HepG2 (cell line): Measurements from ENCODE around the gene PSRC1. TPM values are rescaled to one million over a fixed set of nuclear protein-coding genes. Genes with fewer than 3 reads are reported as not detected.

Experiments
- ATAC-seq: fragments of 200-7000 bp; cut with Tn5 transposase; 3 replicates; pipeline ENCODE4 v1.9.1; 2020; ENCODE audit warnings: mild to moderate bottlenecking, moderate library complexity
- BruUV-seq: library from RNA; stranded (reverse); fragments of 400-500 nt; replicated peaks from 2 replicates; lab custom pipeline; 2021; lab: Mats Ljungman, UMichigan
- CTCF ChIA-PET: fragments of 300-600 bp; formaldehyde crosslinking; extraction: SDS; loops from one replicate; lab custom pipeline; 2021; ENCODE audit warnings: low total read pairs, inconsistent platforms, low intra/inter-chr PET ratio; lab: Yijun Ruan, JAX
- POLR2A ChIA-PET: fragments of 350-600 bp; sonication (Branson Sonifier 250); formaldehyde crosslinking; loops from one replicate; lab custom pipeline; 2020; ENCODE audit warnings: antibody characterized with exemption, inconsistent platforms; lab: Yijun Ruan, JAX
- DNase-seq: peaks from one replicate; pipeline ENCODE4 v3.0.0-alpha.2; 2015; ENCODE audit warnings: low spot score
- FAIRE-seq: peaks from 3 replicates; lab custom pipeline; 2011; peaks lifted over from hg19 to GRCh38; lab: Jason Lieb, UNC
- H2AFZ ChIP-seq: one replicate; pipeline ENCODE4 v1.6.1; 2011; ENCODE audit warnings: low read length, inconsistent platforms
- H3K27ac ChIP-seq: fragments of 300-600 bp; 3 replicates; pipeline ENCODE4 v1.8.0; 2011; ENCODE audit warnings: mixed run types, mild to moderate bottlenecking, mixed read lengths, low read length, inconsistent platforms; ENCODE audit not compliant: insufficient read depth; ENCODE audit errors: extremely low read length
- H3K27me3 ChIP-seq, 2 experiments: fragments of 200-600 bp in 1 of 2; 2 replicates in 1 of 2; 3 replicates in 1 of 2; pipeline versions ENCODE4 v1.6.0 to v1.8.0; 2011; ENCODE audit warnings: low read length in 2 of 2, mild to moderate bottlenecking in 2 of 2, moderate library complexity in 2 of 2, inconsistent platforms in 1 of 2; ENCODE audit not compliant: insufficient read depth in 2 of 2, control insufficient read depth in 1 of 2
- H3K36me3 ChIP-seq, 2 experiments: fragments of 200-600 bp in 1 of 2; replicated peaks in 1 of 2; 2 replicates in 1 of 2; 3 replicates in 1 of 2; pipeline versions ENCODE4 v1.5.1 to v1.8.0; 2011; ENCODE audit warnings: low read length in 2 of 2, inconsistent platforms in 1 of 2; ENCODE audit not compliant: insufficient read depth in 2 of 2, control insufficient read depth in 1 of 2
- H3K4me1 ChIP-seq: 2 replicates; pipeline ENCODE4 v1.5.1; 2012; ENCODE audit warnings: low read length, inconsistent platforms; ENCODE audit not compliant: insufficient read depth
- H3K4me2 ChIP-seq: 2 replicates; pipeline ENCODE4 v1.6.0; 2011; ENCODE audit warnings: low read depth, low read length, inconsistent platforms
- H3K4me3 ChIP-seq, 3 experiments: fragments of 200-600 bp in 1 of 3; sonication (generic), shearing (Covaris generic) in 1 of 3; replicated peaks in 1 of 3; 2 replicates each; pipeline ENCODE4 v1.5.1; 2011 to 2016; ENCODE audit warnings: low read length in 3 of 3, inconsistent platforms in 2 of 3, low read depth in 2 of 3, mild to moderate bottlenecking in 2 of 3, control low read depth in 1 of 3, mixed read lengths in 1 of 3; ENCODE audit not compliant: insufficient read depth in 1 of 3
- H3K79me2 ChIP-seq: one replicate; pipeline ENCODE4 v1.6.1; 2011; ENCODE audit warnings: low read length, inconsistent platforms; ENCODE audit not compliant: insufficient read depth
- H3K9ac ChIP-seq: 2 replicates; pipeline ENCODE4 v1.6.0; 2011; ENCODE audit warnings: mild to moderate bottlenecking, low read depth, low read length, inconsistent platforms; ENCODE audit not compliant: insufficient read depth
- H3K9me3 ChIP-seq: 2 replicates; pipeline ENCODE4 v1.5.1; 2012; ENCODE audit warnings: mild to moderate bottlenecking, low read length
- H4K20me1 ChIP-seq: 2 replicates; pipeline ENCODE4 v1.6.0; 2011; ENCODE audit warnings: inconsistent platforms, mild to moderate bottlenecking, low read length, moderate library complexity; ENCODE audit not compliant: insufficient read depth
- CC2D1A ChIP-seq: sonication (generic); formaldehyde crosslinking; IDR thresholded peaks from 2 replicates; pipeline ENCODE4 v1.8.1; 2023; ENCODE audit warnings: mild to moderate bottlenecking, missing genetic modification reagents
- EP300 ChIP-seq, 3 experiments: sonication (generic) in 1 of 3; formaldehyde crosslinking in 1 of 3; IDR thresholded peaks; 2 replicates each; pipeline versions ENCODE4 v1.5.1 to v1.6.1; 2011 to 2020; ENCODE audit warnings: low read depth in 2 of 3, low read length in 2 of 3, borderline replicate concordance in 1 of 3, improper control_type of control experiment in 1 of 3, mild to moderate bottlenecking in 1 of 3, missing genetic modification reagents in 1 of 3, moderate library complexity in 1 of 3
- GTF2F1 ChIP-seq: fragments of 150-350 bp; IDR thresholded peaks from 2 replicates; pipeline ENCODE4 v1.6.1; 2014; ENCODE audit warnings: low read length
- KDM1A ChIP-seq: IDR thresholded peaks from 2 replicates; pipeline ENCODE4 v1.6.1; 2016; ENCODE audit warnings: missing compliant biosample characterization
- NONO ChIP-seq, 2 experiments: fragments of 450-650 bp in 1 of 2; sonication (generic) in 1 of 2; formaldehyde crosslinking in 1 of 2; IDR thresholded peaks in 1 of 2; conservative IDR thresholded peaks in 1 of 2; 2 replicates each; pipeline versions ENCODE4 v1.6.1 to v1.8.0; 2017 to 2022; ENCODE audit warnings: mild to moderate bottlenecking in 1 of 2, missing genetic modification reagents in 1 of 2, moderate library complexity in 1 of 2
- RFX1 ChIP-seq: fragments of 450-650 bp; IDR thresholded peaks from 2 replicates; pipeline ENCODE4 v1.6.1; 2017
- SMAD9 ChIP-seq: sonication (generic); formaldehyde crosslinking; IDR thresholded peaks from 2 replicates; pipeline ENCODE4 v1.5.1; 2020; ENCODE audit warnings: mild to moderate bottlenecking, missing genetic modification reagents
- SRF ChIP-seq: IDR thresholded peaks from 2 replicates; pipeline ENCODE4 v1.6.1; 2011; ENCODE audit warnings: mild to moderate bottlenecking, low read depth, low read length, moderate library complexity
- TMF1 ChIP-seq: sonication (generic); formaldehyde crosslinking; IDR thresholded peaks from 2 replicates; pipeline ENCODE4 v1.8.1; 2022; ENCODE audit warnings: low read depth, missing genetic modification reagents
- ZNF224 ChIP-seq: sonication (generic); formaldehyde crosslinking; IDR thresholded peaks from 2 replicates; pipeline ENCODE4 v1.5.0; 2020; ENCODE audit warnings: mild to moderate bottlenecking, missing genetic modification reagents
- ZNF432 ChIP-seq: sonication (generic); formaldehyde crosslinking; IDR thresholded peaks from 2 replicates; pipeline ENCODE4 v1.5.0; 2020; ENCODE audit warnings: missing genetic modification reagents, mild to moderate bottlenecking, borderline replicate concordance
- ZNF501 ChIP-seq: sonication (generic); formaldehyde crosslinking; IDR thresholded peaks from 2 replicates; pipeline ENCODE4 v1.5.1; 2020; ENCODE audit warnings: mild to moderate bottlenecking, moderate library complexity, missing genetic modification reagents
- ZNF557 ChIP-seq: sonication (generic); formaldehyde crosslinking; IDR thresholded peaks from 2 replicates; pipeline ENCODE4 v1.4.0; 2020; ENCODE audit warnings: missing genetic modification reagents
- ZNF577 ChIP-seq: sonication (generic); formaldehyde crosslinking; IDR thresholded peaks from 2 replicates; pipeline ENCODE4 v1.4.0; 2020; ENCODE audit warnings: mild to moderate bottlenecking, low read depth, missing genetic modification reagents, borderline replicate concordance
- WGBS: methylation state at CpG from one replicate; pipeline ENCODE4 v1.1.6; 2017; ENCODE audit warnings: low lambda C conversion rate; 5-methylcytosine and 5-hydroxymethylcytosine counted together
- in situ Hi-C: cut with HindIII; loops from 2 replicates; pipeline ENCODE4 v1.10.0; 2017; ENCODE audit warnings: low pct_unique_long_range_greater_than_20kb; ENCODE audit not compliant: extremely low pct_ligation_motif_present
- intact Hi-C: fragments of 100-400 bp; cut with micrococcal nuclease; formaldehyde crosslinking; loops from one replicate; pipeline ENCODE4 v1.10.0; 2022; ENCODE audit not compliant: unreplicated experiment
- polyA plus RNA-seq, 8 experiments: library from polyadenylated mRNA; depleted of rRNA in 3 of 8; stranded (reverse) in 7 of 8; unstranded in 1 of 8; fragments of >200 nt; fragmentation: Illumina TruSeq in 4 of 8; extraction: Trizol in 4 of 8; gene quantifications; 2 replicates each; pipeline versions ENCODE4 v1.2.1 to v1.2.3, GENCODE V29; 2011 to 2016; ENCODE audit warnings: low read depth in 4 of 8, missing spikeins in 1 of 8, mixed read lengths in 1 of 8; ENCODE audit not compliant: insufficient read depth in 1 of 8
- total RNA-seq, 5 experiments: library from RNA; depleted of rRNA; stranded (reverse); fragments of >200 nt; fragmentation: Illumina TruSeq; extraction: Trizol; gene quantifications; 2 replicates each; pipeline ENCODE4 v1.2.3, GENCODE V29; 2016; ENCODE audit warnings: low read depth in 1 of 5
- TF ChIP-seq, protein P1 (sequence below): sonication (generic); formaldehyde crosslinking; IDR thresholded peaks from 2 replicates; pipeline ENCODE4 v1.9.0; 2022; ENCODE audit warnings: missing genetic modification reagents, mild to moderate bottlenecking, borderline replicate concordance
- TF ChIP-seq, protein P2 (sequence below): sonication (generic); formaldehyde crosslinking; IDR thresholded peaks from 2 replicates; pipeline ENCODE4 v1.5.1; 2020; ENCODE audit warnings: missing genetic modification reagents, mild to moderate bottlenecking, borderline replicate concordance
- TF ChIP-seq, protein P3 (sequence below): sonication (generic); formaldehyde crosslinking; IDR thresholded peaks from 2 replicates; pipeline ENCODE4 v1.9.0; 2021; ENCODE audit warnings: missing genetic modification reagents, borderline replicate concordance

PSRC1 gene
- total and polyA plus RNA-seq, 2 of the 13 experiments (the other 11 are each of a cell fraction or from before 2014, with no cell fraction given): 28.6 to 30.3 TPM

DNA sequence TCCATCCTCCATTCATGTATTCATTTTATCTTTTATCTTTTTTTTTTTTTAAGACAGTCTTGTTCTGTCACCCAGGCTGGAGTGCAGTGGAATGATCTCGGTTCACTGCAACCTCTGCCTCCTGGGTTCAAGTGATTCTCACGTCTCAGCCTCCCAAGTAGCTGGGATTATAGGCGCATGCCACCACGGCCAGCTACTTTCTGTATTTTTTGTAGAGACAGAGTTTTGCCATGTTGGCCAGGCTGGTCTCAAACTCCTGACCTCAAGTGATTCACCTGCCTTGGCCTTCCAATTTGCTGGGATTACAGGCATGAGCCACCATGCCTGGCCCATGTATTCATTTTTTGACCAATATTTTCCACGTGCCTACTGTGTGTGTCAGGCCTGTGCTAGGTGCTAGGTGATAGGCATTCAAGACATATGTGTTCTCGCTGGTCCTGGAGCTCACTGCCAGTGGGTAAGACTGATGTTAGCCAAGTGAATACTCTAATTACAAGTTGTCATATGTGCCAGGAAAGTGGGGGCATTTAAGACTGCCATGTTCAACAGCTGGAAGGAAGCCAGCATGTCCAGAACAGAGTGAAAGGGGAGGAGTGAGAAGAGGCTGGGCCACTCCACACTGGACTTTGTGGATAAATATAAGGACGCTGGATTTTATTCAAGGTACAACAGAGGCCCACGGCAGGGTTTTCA is 38.9 kb downstream of the PSRC1 start (continued):
- no peak for TF ChIP-seq ZNF224 (CRISPR knock-in tag)
- no peak for TF ChIP-seq CC2D1A (CRISPR knock-in tag)
- TF ChIP-seq, protein P1, sequence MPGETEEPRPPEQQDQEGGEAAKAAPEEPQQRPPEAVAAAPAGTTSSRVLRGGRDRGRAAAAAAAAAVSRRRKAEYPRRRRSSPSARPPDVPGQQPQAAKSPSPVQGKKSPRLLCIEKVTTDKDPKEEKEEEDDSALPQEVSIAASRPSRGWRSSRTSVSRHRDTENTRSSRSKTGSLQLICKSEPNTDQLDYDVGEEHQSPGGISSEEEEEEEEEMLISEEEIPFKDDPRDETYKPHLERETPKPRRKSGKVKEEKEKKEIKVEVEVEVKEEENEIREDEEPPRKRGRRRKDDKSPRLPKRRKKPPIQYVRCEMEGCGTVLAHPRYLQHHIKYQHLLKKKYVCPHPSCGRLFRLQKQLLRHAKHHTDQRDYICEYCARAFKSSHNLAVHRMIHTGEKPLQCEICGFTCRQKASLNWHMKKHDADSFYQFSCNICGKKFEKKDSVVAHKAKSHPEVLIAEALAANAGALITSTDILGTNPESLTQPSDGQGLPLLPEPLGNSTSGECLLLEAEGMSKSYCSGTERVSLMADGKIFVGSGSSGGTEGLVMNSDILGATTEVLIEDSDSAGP: no peak
- TF ChIP-seq ZNF501 (CRISPR knock-in tag): no peak
- no peak for TF ChIP-seq SMAD9 (CRISPR knock-in tag)
- no peak for TF ChIP-seq NONO (IDR thresholded peaks at IDR 0.05)
- TF ChIP-seq NONO (CRISPR knock-in tag; conservative IDR thresholded peaks at IDR 0.05): no peak
- no peak for TF ChIP-seq TMF1 (CRISPR knock-in tag)

DNA sequence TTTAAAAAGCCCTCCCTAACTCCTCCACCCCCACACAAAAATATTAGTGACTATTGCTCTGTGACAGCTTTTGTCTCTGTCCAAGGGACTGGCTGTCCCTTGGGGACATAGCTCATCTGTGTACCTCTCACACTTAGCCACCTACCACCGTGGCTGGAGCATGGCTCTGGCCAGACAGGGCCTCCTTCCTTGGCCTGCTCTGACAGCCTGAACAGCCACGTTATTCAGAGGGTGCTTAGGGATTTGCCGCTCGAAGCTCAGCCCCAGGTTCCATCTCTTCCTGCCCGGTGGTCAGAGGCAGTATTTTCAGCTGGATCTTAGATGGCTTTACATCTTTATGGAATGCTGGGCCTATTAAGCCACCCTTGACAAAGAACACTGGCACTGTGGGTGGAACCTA is 39.7 kb downstream of the PSRC1 start:
- FAIRE-seq (no peak), DNase-seq (no peak), ATAC-seq (peak; percentile 3; the same call in 2 of the 3 replicates)
- POLR2A ChIA-PET: interaction anchor here (1.0 kb wide), 1 partner anchor 11 kb away, joined by 3 read pairs; no protein-coding TSS in a partner anchor
- no peaks in the 10 kb centered on the region; the same call in 1 of the 2 replicates for H4K20me1 ChIP-seq
- H3K4me2 ChIP-seq: no peak overlapping the region
- no peaks in the 10 kb centered on the region for H3K79me2 ChIP-seq
- H3K4me3 ChIP-seq: no peak overlapping the region
- H3K36me3 ChIP-seq: peaks cover 0 to 10% of the 10 kb centered on the region in 2 experiments; a peak in 3 of 5 replicates
- intact Hi-C loops (no loop called here), in situ Hi-C loops (no loop called here)
- no peak overlapping the region for H3K27ac ChIP-seq
- WGBS: 0% methylated on average over 1 of the region's 5 CpGs
- H3K9me3 ChIP-seq: no peaks in the 10 kb centered on the region
- CTCF ChIA-PET: no interaction called here
- H2AFZ ChIP-seq: no peak overlapping the region
- H3K9ac ChIP-seq: no peak overlapping the region
- BruUV-seq: no TSS peak
- H3K27me3 ChIP-seq: peaks cover 4 to 24% of the 10 kb centered on the region in 2 experiments; a peak in 4 of 5 replicates
- peaks cover 41% of the 10 kb centered on the region for H3K4me1 ChIP-seq
- TF ChIP-seq SRF (no peak), ZNF577 (CRISPR knock-in tag) (no peak), KDM1A (no peak), ZNF432 (CRISPR knock-in tag) (no peak), EP300 (IDR thresholded peaks at IDR 0.05; ENCODE audit: low read depth in 2 of 2, low read length in 2 of 2) (no peak), EP300 (CRISPR knock-in tag; IDR thresholded peaks at IDR 0.05; ENCODE audit: borderline replicate concordance) (no peak), GTF2F1 (no peak), ZNF557 (CRISPR knock-in tag) (no peak), RFX1 (no peak)
- TF ChIP-seq, protein P2, sequence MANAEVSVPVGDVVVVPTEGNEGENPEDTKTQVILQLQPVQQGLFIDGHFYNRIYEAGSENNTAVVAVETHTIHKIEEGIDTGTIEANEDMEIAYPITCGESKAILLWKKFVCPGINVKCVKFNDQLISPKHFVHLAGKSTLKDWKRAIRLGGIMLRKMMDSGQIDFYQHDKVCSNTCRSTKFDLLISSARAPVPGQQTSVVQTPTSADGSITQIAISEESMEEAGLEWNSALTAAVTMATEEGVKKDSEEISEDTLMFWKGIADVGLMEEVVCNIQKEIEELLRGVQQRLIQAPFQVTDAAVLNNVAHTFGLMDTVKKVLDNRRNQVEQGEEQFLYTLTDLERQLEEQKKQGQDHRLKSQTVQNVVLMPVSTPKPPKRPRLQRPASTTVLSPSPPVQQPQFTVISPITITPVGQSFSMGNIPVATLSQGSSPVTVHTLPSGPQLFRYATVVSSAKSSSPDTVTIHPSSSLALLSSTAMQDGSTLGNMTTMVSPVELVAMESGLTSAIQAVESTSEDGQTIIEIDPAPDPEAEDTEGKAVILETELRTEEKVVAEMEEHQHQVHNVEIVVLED (CRISPR knock-in tag): no peak
- TF ChIP-seq, protein P3, sequence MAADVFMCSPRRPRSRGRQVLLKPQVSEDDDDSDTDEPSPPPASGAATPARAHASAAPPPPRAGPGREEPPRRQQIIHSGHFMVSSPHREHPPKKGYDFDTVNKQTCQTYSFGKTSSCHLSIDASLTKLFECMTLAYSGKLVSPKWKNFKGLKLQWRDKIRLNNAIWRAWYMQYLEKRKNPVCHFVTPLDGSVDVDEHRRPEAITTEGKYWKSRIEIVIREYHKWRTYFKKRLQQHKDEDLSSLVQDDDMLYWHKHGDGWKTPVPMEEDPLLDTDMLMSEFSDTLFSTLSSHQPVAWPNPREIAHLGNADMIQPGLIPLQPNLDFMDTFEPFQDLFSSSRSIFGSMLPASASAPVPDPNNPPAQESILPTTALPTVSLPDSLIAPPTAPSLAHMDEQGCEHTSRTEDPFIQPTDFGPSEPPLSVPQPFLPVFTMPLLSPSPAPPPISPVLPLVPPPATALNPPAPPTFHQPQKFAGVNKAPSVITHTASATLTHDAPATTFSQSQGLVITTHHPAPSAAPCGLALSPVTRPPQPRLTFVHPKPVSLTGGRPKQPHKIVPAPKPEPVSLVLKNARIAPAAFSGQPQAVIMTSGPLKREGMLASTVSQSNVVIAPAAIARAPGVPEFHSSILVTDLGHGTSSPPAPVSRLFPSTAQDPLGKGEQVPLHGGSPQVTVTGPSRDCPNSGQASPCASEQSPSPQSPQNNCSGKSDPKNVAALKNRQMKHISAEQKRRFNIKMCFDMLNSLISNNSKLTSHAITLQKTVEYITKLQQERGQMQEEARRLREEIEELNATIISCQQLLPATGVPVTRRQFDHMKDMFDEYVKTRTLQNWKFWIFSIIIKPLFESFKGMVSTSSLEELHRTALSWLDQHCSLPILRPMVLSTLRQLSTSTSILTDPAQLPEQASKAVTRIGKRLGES (CRISPR knock-in tag): no peak
